OCI-LY3 (cell line): ENCODE measurements around the gene MIDN.
A peak's percentile ranks its signal among the peaks of the same experiment; 100 is the strongest.

Experiments
- H2AFZ ChIP-seq: fragments of 200-600, 300-600 bp; shearing (Covaris generic); 2 replicates; pipeline ENCODE4 v1.6.0; 2014; ENCODE audit warnings: antibody characterized with exemption, low read depth, low read length
- H3K27ac ChIP-seq: fragments of 200-600, 300-600 bp; sonication (generic); 2 replicates; pipeline ENCODE4 v1.5.1; 2014; ENCODE audit warnings: mild to moderate bottlenecking, low read length, moderate library complexity, mixed read lengths
- H3K27me3 ChIP-seq: fragments of 200-600, 300-600 bp; sonication (generic); 2 replicates; pipeline ENCODE4 v1.6.1; 2014; ENCODE audit warnings: low read depth, low read length, mixed read lengths
- H3K36me3 ChIP-seq: fragments of 200-600, 300-600 bp; sonication (generic); replicated peaks from 2 replicates; pipeline ENCODE3; 2014; ENCODE audit warnings: low read depth, low read length, mixed read lengths
- H3K4me1 ChIP-seq: fragments of 300-600, 200-600 bp; sonication (generic); 2 replicates; pipeline ENCODE4 v1.6.1; 2014; ENCODE audit warnings: low read length, mixed read lengths
- H3K4me2 ChIP-seq: fragments of 200-600, 300-600 bp; sonication (generic); 2 replicates; pipeline ENCODE4 v1.6.1; 2014; ENCODE audit warnings: low read length, mixed read lengths
- H3K4me3 ChIP-seq: fragments of 300-600, 200-600 bp; sonication (generic); 2 replicates; pipeline ENCODE4 v1.5.1; 2014; ENCODE audit warnings: antibody characterized with exemption, mild to moderate bottlenecking, low read length, moderate library complexity
- H3K79me2 ChIP-seq: fragments of 300-600, 200-600 bp; shearing (Covaris generic); 2 replicates; pipeline ENCODE4 v1.6.1; 2014; ENCODE audit warnings: mild to moderate bottlenecking, low read length, mixed read lengths
- H3K9ac ChIP-seq: fragments of 300-600, 200-600 bp; shearing (Covaris generic); 2 replicates; pipeline ENCODE4 v1.6.0; 2014; ENCODE audit warnings: mild to moderate bottlenecking, low read length, moderate library complexity
- H3K9me3 ChIP-seq: fragments of 200-600, 300-600 bp; shearing (Covaris generic); 2 replicates; pipeline ENCODE4 v1.6.1; 2014; ENCODE audit warnings: low read length, mixed read lengths; ENCODE audit not compliant: insufficient read depth
- H4K20me1 ChIP-seq: fragments of 200-600, 300-600 bp; sonication (generic); 2 replicates; pipeline ENCODE4 v1.6.1; 2016; ENCODE audit warnings: low read length, mixed read lengths; ENCODE audit not compliant: insufficient read depth
- EZH2phosphoT487 ChIP-seq: fragments of 200-600 bp; shearing (Covaris generic); IDR thresholded peaks from 2 replicates; pipeline ENCODE4 v1.6.1; 2018; ENCODE audit warnings: antibody characterized with exemption, mixed run types, low read depth
- TF ChIP-seq, protein P1 (sequence below): fragments of 200-600, 300-600 bp; sonication (generic); IDR thresholded peaks from 2 replicates; pipeline ENCODE4 v1.5.1; 2014; ENCODE audit warnings: antibody characterized with exemption, low read length, low read depth

Gene MIDN

DNA sequence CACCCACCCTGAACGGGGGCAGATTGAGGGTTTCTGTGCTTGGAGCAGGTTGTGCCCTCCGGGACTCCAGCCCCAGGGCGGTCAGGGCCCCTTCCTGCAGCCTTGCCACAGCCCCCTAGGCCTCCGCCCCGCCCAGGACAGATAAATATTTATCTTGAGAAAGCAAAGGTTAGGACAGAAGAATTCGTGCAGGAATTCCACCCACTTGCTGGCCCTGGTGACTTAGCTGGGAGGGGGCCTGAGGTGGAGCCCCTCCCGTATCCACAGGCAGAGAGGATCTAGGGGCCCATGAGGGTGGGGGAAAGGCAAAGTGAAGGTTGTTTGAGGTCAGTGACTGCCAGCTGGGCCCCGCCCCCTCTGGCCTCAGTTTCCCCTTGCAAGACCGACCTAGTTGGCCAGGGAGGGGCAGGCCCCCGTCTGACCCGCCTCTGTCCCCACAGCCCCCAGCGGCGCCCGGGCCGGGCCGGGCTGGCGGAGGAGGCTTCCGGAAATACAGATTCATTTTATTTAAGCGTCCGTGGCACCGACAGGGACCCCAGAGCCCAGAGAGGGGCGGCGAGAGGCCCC is 5.2 kb downstream of the MIDN start:
- Histone ChIP-seq H3K27me3 (no peaks in the 10 kb centered on the region), H2AFZ (no peak overlapping the region), H3K4me3 (peak overlapping the region; percentile 88), H3K79me2 (peaks cover 66% of the 10 kb centered on the region), H3K9me3 (no peaks in the 10 kb centered on the region), H3K36me3 (peaks cover 58% of the 10 kb centered on the region), H3K27ac (peak overlapping the region; percentile 92), H4K20me1 (peaks cover 11% of the 10 kb centered on the region; the same call in 1 of the 2 replicates), H3K4me2 (peak overlapping the region; percentile 100), H3K9ac (peak overlapping the region; percentile 98), H3K4me1 (peaks cover 29% of the 10 kb centered on the region)
- TF ChIP-seq, protein P1, sequence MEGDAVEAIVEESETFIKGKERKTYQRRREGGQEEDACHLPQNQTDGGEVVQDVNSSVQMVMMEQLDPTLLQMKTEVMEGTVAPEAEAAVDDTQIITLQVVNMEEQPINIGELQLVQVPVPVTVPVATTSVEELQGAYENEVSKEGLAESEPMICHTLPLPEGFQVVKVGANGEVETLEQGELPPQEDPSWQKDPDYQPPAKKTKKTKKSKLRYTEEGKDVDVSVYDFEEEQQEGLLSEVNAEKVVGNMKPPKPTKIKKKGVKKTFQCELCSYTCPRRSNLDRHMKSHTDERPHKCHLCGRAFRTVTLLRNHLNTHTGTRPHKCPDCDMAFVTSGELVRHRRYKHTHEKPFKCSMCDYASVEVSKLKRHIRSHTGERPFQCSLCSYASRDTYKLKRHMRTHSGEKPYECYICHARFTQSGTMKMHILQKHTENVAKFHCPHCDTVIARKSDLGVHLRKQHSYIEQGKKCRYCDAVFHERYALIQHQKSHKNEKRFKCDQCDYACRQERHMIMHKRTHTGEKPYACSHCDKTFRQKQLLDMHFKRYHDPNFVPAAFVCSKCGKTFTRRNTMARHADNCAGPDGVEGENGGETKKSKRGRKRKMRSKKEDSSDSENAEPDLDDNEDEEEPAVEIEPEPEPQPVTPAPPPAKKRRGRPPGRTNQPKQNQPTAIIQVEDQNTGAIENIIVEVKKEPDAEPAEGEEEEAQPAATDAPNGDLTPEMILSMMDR: no peak
- no peak for TF ChIP-seq EZH2phosphoT487

DNA sequence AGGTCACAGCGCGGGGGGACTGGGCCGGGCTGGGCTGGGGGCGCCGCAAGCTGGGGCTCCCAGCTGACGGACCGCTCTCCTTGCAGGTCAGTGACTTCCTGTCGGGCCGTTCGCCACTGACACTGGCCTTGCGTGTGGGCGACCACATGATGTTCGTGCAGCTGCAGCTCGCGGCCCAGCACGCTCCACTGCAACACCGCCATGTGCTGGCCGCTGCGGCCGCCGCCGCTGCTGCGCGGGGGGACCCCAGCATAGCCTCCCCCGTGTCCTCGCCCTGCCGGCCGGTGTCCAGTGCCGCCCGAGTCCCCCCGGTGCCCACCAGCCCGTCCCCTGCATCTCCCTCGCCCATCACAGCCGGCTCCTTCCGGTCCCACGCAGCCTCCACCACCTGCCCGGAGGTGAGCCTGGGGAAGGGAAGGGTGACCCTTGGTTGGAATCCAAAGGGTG is 5.7 kb downstream of the MIDN start:
- no peak overlapping the region for H2AFZ ChIP-seq
- peaks cover 58% of the 10 kb centered on the region for H3K36me3 ChIP-seq
- H3K27me3 ChIP-seq: no peaks in the 10 kb centered on the region
- H3K27ac ChIP-seq: no peak overlapping the region
- TF ChIP-seq EZH2phosphoT487: no peak
- TF ChIP-seq, protein P1: no peak
- no peak overlapping the region for H3K4me2 ChIP-seq
- no peak overlapping the region for H3K9ac ChIP-seq
- H3K79me2 ChIP-seq: peaks cover 66% of the 10 kb centered on the region
- no peaks in the 10 kb centered on the region for H3K9me3 ChIP-seq
- no peak overlapping the region for H3K4me3 ChIP-seq
- peaks cover 11% of the 10 kb centered on the region; the same call in 1 of the 2 replicates for H4K20me1 ChIP-seq
- H3K4me1 ChIP-seq: peaks cover 34% of the 10 kb centered on the region

DNA sequence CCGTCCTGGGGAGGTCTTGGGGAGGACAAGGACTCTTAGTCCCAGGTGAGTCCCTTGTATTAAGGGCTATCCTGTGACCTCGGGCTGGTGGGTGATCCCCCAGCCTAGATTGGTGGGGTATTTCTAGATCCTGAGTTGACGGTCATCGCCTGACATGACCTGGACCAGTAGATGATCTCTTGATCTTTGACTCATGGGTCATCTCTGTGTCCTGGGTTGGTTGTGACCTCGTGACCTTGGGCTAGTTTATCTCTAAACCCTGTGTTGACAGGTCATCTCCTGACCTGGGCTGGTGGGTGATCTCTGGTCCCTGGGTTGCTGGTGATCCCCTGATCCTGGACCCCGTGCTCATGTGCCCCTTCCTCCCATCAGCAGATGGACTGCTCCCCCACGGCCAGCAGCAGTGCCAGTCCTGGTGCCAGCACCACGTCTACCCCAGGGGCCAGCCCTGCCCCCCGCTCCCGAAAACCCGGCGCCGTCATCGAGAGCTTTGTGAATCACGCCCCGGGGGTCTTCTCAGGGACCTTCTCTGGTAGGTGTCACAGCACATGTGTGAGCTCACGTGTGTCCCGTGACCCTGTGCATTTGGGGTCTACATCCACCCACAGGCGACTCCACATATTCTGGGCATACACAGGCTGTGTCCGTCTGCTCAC is 6.3 kb downstream of the MIDN start:
- Histone ChIP-seq H3K4me2 (no peak overlapping the region), H4K20me1 (peaks cover 11% of the 10 kb centered on the region; the same call in 1 of the 2 replicates), H3K79me2 (peaks cover 65% of the 10 kb centered on the region), H3K27ac (no peak overlapping the region), H3K9ac (no peak overlapping the region), H3K9me3 (no peaks in the 10 kb centered on the region), H3K4me1 (peaks cover 39% of the 10 kb centered on the region), H3K36me3 (peaks cover 58% of the 10 kb centered on the region), H2AFZ (no peak overlapping the region), H3K27me3 (no peaks in the 10 kb centered on the region), H3K4me3 (no peak overlapping the region)
- TF ChIP-seq EZH2phosphoT487: no peak
- TF ChIP-seq, protein P1: no peak
